Upper lobe of left lung (tissue), 6 donors: ENCODE measurements around the gene DPH2. TPM values are rescaled to one million over a fixed set of nuclear protein-coding genes. Genes with fewer than 3 reads are reported as not detected.

Source experiments
- ATAC-seq, 2 donors: fragments of 200-7000 bp; cut with Tn5 transposase; one replicate each; pipeline ENCODE4 v1.9.1; 2022; ENCODE audit warnings: mild to moderate bottlenecking in 2 of 2, moderate library complexity in 2 of 2; ENCODE audit not compliant: low FRiP score in 2 of 2
- DNase-seq, 2 donors: peaks; one replicate each; pipeline ENCODE4 v3.0.0-alpha.2; 2019 to 2020
- H3K27ac ChIP-seq, 4 donors: fragments of 200-600 bp; sonication (generic); one replicate each; pipeline ENCODE4 v1.5.1; 2016 to 2019
- H3K27me3 ChIP-seq, 4 donors: fragments of 200-600 bp; sonication (generic); one replicate each; pipeline ENCODE4 v1.5.1; 2017 to 2019
- H3K36me3 ChIP-seq, 4 donors: fragments of 200-600 bp; sonication (generic); one replicate each; pipeline ENCODE4 v1.5.1; 2016 to 2019
- H3K4me1 ChIP-seq, 4 donors: fragments of 200-600 bp; sonication (generic); one replicate each; pipeline ENCODE4 v1.5.1; 2018 to 2019
- H3K4me3 ChIP-seq, 4 donors: fragments of 200-600 bp; sonication (generic); one replicate each; pipeline ENCODE4 v1.5.1; 2017 to 2019; ENCODE audit warnings: mild to moderate bottlenecking in 2 of 4, moderate library complexity in 1 of 4
- H3K9me3 ChIP-seq, 4 donors: fragments of 200-600 bp; sonication (generic); one replicate each; pipeline ENCODE4 v1.5.1; 2018 to 2019
- CTCF ChIP-seq, 6 experiments: fragments of 450-650 bp in 4 of 6; fragments of 200-600 bp in 2 of 6; sonication (generic) in 2 of 6; IDR thresholded peaks; one replicate each; pipeline ENCODE4 v1.5.1; 2016 to 2019; ENCODE audit warnings: antibody characterized with exemption in 6 of 6
- EP300 ChIP-seq, 4 donors: sonication (generic); formaldehyde crosslinking; IDR thresholded peaks; one replicate each; pipeline ENCODE4 v1.5.1; 2017; ENCODE audit warnings: antibody characterized with exemption in 4 of 4, control low read depth in 2 of 4
- POLR2A ChIP-seq, 4 donors: fragments of 450-650 bp; IDR thresholded peaks; one replicate each; pipeline ENCODE4 v1.5.1; 2016 to 2017; ENCODE audit warnings: antibody characterized with exemption in 4 of 4, mild to moderate bottlenecking in 2 of 4
- POLR2AphosphoS5 ChIP-seq, 2 donors: sonication (generic); formaldehyde crosslinking; IDR thresholded peaks; one replicate each; pipeline ENCODE4 v1.5.1; 2017; ENCODE audit warnings: antibody characterized with exemption in 2 of 2
- WGBS, 2 donors: methylation state at CpG; one replicate each; pipeline ENCODE4 v1.1.5; 2017 to 2018; 5-methylcytosine and 5-hydroxymethylcytosine counted together
- total RNA-seq, 6 donors: library from RNA; depleted of rRNA in 4 of 6; stranded (reverse); fragments of >200 nt in 4 of 6; gene quantifications; one replicate each; pipeline versions ENCODE4 v1.1.0 to v1.2.1, GENCODE V29; 2016 to 2021
- donor health status: DM: no; HTN: no; CAD: no; lungs with moderate emphysema.
- donor health status: DM: no; HTN: yes; CAD: no; lungs with severe emphysema.

Gene DPH2
- total RNA-seq, 6 donors from 2014 or later = 12.9 to 30.4 (median 16.6) TPM

GRCh38 chr1:43938892-43939587 lies 30.8 kb upstream of the DPH2 start:
- H3K36me3 ChIP-seq = no peaks in the 10 kb centered on the region
- peaks cover 0 to 4% (median under 1%) of the 10 kb centered on the region in 4 donors for H3K27me3 ChIP-seq
- DNase-seq (no peak), ATAC-seq (no peak)
- TF ChIP-seq CTCF (IDR thresholded peaks at IDR 0.05) (no peak), EP300 (IDR thresholded peaks at IDR 0.05) (no peak), POLR2A (IDR thresholded peaks at IDR 0.05) (no peak), POLR2AphosphoS5 (IDR thresholded peaks at IDR 0.05) (no peak)
- no peak overlapping the region for H3K27ac ChIP-seq
- no peaks in the 10 kb centered on the region for H3K9me3 ChIP-seq
- H3K4me1 ChIP-seq = peaks cover 10 to 17% (median 11%) of the 10 kb centered on the region in 4 donors
- no peak overlapping the region for H3K4me3 ChIP-seq
- WGBS, 2 donors = 92% methylated on average over 2 to 3 of the region's 3 CpGs

DNA sequence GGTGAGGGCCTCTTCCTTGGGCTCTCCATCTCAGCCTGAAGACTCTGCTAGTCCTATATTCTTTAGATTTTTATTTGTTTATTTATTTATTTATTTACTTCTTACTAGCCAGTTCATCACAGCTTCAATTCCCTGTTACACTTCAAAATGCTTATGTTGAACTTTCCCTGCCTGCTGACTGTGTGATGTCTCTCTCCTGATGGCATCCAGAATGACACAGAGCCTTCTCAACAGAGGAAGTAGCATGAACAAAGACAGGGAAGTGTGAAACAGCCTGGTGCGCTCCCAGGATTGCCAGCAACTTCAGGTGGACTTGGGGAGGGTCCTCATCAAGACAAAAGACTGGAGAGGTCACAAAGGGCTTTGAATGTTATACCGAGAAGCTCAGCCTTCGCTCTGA lies 27.4 kb upstream of the DPH2 start:
- Histone ChIP-seq H3K27ac (no peak overlapping the region), H3K27me3 (no peaks in the 10 kb centered on the region), H3K9me3 (no peaks in the 10 kb centered on the region), H3K4me3 (no peak overlapping the region), H3K4me1 (peaks cover 11 to 16% (median 13%) of the 10 kb centered on the region in 4 donors), H3K36me3 (no peaks in the 10 kb centered on the region)
- TF ChIP-seq EP300 (IDR thresholded peaks at IDR 0.05) (no peak), POLR2AphosphoS5 (IDR thresholded peaks at IDR 0.05) (no peak), POLR2A (IDR thresholded peaks at IDR 0.05) (no peak), CTCF (IDR thresholded peaks at IDR 0.05) (no peak)
- DNase-seq (no peak), ATAC-seq (no peak)
- 92 to 93% methylated on average over 3 of the region's 3 CpGs for WGBS, 2 donors

DNA sequence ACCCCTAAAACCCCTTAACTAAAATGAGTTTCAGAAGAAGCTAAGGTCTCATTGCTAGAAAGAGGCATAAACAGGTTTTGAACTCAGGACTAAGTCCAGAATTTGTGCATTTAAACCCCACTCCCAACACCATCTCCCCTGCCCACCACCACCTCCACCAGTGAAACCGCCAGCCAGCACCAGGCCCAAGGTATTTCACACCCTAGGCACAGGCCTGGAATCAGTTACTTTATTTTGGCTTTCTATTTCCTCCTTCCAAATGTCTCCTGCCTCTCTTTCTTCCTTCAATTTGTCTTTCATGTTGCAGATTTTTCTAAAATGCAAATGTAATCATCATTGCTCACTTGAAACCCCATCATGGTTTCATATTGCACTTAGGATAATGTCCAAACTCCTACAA lies 24.9 kb upstream of the DPH2 start:
- WGBS, 2 donors = 95 to 100% methylated on average over 1 of the region's 1 CpG
- H3K27me3 ChIP-seq = no peaks in the 10 kb centered on the region
- no peak overlapping the region for H3K27ac ChIP-seq
- ATAC-seq = no peak
- H3K4me3 ChIP-seq = no peak overlapping the region
- peaks cover 24 to 40% (median 26%) of the 10 kb centered on the region in 4 donors for H3K4me1 ChIP-seq
- peaks cover 0 to 5% (median 2%) of the 10 kb centered on the region in 4 donors for H3K36me3 ChIP-seq
- no peak for TF ChIP-seq CTCF (IDR thresholded peaks at IDR 0.05)
- no peak for TF ChIP-seq POLR2A (IDR thresholded peaks at IDR 0.05)
- TF ChIP-seq EP300 (IDR thresholded peaks at IDR 0.05) = no peak
- TF ChIP-seq POLR2AphosphoS5 (IDR thresholded peaks at IDR 0.05) = no peak
- H3K9me3 ChIP-seq = no peaks in the 10 kb centered on the region
- DNase-seq = no peak

GRCh38 chr1:43945674-43946235 lies 24.1 kb upstream of the DPH2 start:
- H3K9me3 ChIP-seq = no peaks in the 10 kb centered on the region
- H3K27ac ChIP-seq = peak overlapping the region; percentile 96 to 99 (median 99)
- ATAC-seq = no peak
- H3K36me3 ChIP-seq = peaks cover 0 to 11% (median 3%) of the 10 kb centered on the region in 4 donors
- peaks cover 24 to 45% (median 26%) of the 10 kb centered on the region in 4 donors for H3K4me1 ChIP-seq
- H3K4me3 ChIP-seq = peak overlapping the region; percentile 61 to 77 (median 69)
- no peaks in the 10 kb centered on the region for H3K27me3 ChIP-seq
- TF ChIP-seq CTCF (IDR thresholded peaks at IDR 0.05) (no peak), EP300 (IDR thresholded peaks at IDR 0.05) (no peak), POLR2A (IDR thresholded peaks at IDR 0.05) (no peak), POLR2AphosphoS5 (IDR thresholded peaks at IDR 0.05) (no peak)
- WGBS, 2 donors = 0 to 4% methylated on average over 3 of the region's 3 CpGs
- no peak for DNase-seq
